SK-N-MC (cell line): ENCODE measurements around the gene MED22.

Source experiments
- EZH2 ChIP-seq: fragments of 200-600 bp; sonication (generic); IDR thresholded peaks from one replicate; pipeline ENCODE4 v1.6.1; 2017; ENCODE audit warnings: antibody characterized with exemption
- FOXP2 ChIP-seq: optimal IDR thresholded peaks from 2 replicates; pipeline ENCODE3; 2011; ENCODE audit warnings: mild to moderate bottlenecking, moderate library complexity; ENCODE audit not compliant: insufficient read depth; ENCODE audit errors: extremely low read length, control extremely low read depth
- POLR2AphosphoS5 ChIP-seq: IDR thresholded peaks from 2 replicates; pipeline ENCODE4 v1.6.1; 2012; ENCODE audit warnings: mild to moderate bottlenecking, low read depth, low read length, borderline replicate concordance

DNA sequence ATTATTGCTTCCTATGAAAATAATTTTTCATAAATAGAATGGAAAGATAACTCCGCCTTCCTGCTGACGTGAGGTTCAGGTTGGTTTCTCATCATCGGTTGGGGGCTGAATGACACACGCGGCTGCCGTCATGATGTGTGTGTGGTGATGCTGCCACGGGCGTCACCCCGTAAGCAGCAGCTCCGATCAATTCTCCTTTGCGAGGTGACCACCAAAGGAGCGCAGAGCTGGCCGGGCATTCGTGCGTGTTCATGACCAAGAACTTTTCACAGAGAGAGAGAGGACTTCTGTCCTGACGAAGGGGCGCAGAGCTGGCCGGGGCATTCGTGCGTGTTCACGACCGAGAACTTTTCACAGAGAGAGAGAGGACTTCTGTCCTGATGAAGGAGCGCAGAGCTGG, 42.2 kb downstream of the MED22 start:
- TF ChIP-seq EZH2 (no peak), POLR2AphosphoS5 (no peak), FOXP2 (no peak)
